ENCODE data around the gene AGAP1.

AGAP1 gene

DNA sequence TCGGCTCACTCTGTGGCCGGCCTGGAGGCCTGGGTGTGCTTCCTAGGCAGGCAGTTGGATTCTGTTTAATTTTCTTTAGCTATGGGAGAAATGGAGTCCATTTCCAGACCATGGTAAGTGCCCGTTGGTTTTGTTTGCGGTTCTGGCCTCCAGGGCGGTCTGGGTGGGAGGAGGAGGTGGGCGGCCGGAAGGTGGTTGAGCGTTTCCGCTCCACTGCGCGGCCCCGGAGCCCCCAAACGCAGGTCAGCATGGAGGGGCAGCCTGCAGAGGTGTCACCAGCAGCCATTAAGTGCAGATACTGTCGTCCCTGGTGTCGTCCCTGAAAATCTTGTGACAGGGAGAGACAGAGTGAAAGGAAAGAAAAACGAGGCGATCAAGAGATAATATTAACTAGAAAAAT, 370.5 kb downstream of the AGAP1 start:
- Histone ChIP-seq H3K9ac (ENCODE audit: low read length) (no peak overlapping the region), H3K27ac (ENCODE audit: low read depth, low read length) (no peak overlapping the region), H3K36me3 (ENCODE audit: control insufficient read depth, insufficient read depth, low read length) (no peaks in the 10 kb centered on the region), H3K4me1 (ENCODE audit: control insufficient read depth, insufficient read depth, low read length) (peaks cover 16% of the 10 kb centered on the region), H3K9me3 (ENCODE audit: control insufficient read depth, insufficient read depth, low read depth, low read length) (no peaks in the 10 kb centered on the region), H3K27me3 (ENCODE audit: control insufficient read depth, insufficient read depth, low read length) (no peaks in the 10 kb centered on the region), H3K4me3 (ENCODE audit: low read depth, low read length) (no peak overlapping the region)

DNA sequence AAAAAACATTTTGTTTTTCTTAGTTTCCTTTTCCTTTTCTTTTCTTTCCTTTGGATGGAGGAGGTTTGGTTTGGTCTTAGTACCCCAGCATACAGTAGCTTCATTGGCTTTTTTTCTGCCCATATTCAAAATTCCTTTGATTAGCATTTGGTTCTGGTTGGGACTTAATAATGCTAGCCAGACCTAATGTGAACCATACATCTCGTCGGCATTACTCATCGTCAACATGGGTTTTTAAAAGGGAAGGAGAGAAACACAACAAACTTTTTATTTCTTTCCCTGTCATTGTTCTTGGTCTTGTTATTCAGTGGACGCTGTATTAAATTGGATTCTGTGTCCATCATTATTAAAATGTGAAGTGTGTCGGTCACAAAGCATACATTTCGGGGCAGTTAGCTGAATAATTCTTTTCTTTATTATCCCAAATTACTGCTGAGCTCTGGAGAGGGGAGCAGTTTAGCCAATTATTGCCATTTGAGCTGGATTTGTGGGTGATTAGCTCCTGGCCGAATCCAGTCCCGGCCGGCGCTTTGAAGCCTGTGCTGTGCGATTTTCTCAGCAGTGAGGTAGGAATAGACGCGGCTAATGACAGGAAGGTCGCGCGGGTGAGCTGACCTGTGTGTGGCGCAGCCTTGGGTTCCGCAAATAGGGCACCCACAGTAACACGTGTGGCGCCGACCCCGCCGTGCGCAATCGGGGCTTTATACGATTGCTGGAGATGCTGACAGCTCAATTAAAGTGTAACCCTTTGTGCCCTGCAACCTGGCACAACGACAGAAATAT, 371.1 kb downstream of the AGAP1 start:
- Histone ChIP-seq H3K9me3 (ENCODE audit: control insufficient read depth, insufficient read depth, low read depth, low read length) (peaks cover 4% of the 10 kb centered on the region), H3K36me3 (ENCODE audit: control insufficient read depth, insufficient read depth, low read length) (no peaks in the 10 kb centered on the region), H3K4me3 (ENCODE audit: low read depth, low read length) (no peak overlapping the region)

DNA sequence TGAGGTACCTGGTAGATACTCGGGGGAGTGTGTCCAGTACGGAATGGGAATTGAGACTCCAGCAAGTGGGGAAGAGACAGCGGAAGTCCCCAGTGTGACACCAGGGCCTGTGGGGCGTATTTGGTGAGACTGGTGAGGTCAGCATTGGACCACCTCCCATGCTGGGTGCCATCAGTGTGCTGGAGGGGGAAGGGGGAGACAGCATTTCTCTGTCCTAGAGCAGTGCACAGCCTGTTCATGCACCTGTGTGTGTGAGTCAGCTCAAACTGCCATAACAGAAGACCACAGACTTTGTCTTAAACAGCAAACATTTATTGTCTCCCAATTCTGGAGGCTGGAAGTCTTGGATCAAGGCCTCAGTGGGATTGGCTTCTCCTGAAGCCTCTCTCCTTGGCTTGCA, 372.5 kb downstream of the AGAP1 start:
- Histone ChIP-seq H3K27ac (ENCODE audit: low read depth, low read length) (no peak overlapping the region), H3K27me3 (ENCODE audit: control insufficient read depth, insufficient read depth, low read length) (no peaks in the 10 kb centered on the region), H3K4me3 (ENCODE audit: low read depth, low read length) (no peak overlapping the region), H3K9me3 (ENCODE audit: control insufficient read depth, insufficient read depth, low read depth, low read length) (peaks cover 13% of the 10 kb centered on the region), H3K36me3 (ENCODE audit: control insufficient read depth, insufficient read depth, low read length) (no peaks in the 10 kb centered on the region), H3K4me1 (ENCODE audit: control insufficient read depth, insufficient read depth, low read length) (peaks cover 16% of the 10 kb centered on the region), H3K9ac (ENCODE audit: low read length) (no peak overlapping the region)

More for the DNA sequence above, 371.1 kb downstream of the AGAP1 start:
- Histone ChIP-seq H3K4me1 (ENCODE audit: control insufficient read depth, insufficient read depth, low read length) (peaks cover 16% of the 10 kb centered on the region), H3K27ac (ENCODE audit: low read depth, low read length) (no peak overlapping the region), H3K9ac (ENCODE audit: low read length) (no peak overlapping the region), H3K27me3 (ENCODE audit: control insufficient read depth, insufficient read depth, low read length) (no peaks in the 10 kb centered on the region)

DNA sequence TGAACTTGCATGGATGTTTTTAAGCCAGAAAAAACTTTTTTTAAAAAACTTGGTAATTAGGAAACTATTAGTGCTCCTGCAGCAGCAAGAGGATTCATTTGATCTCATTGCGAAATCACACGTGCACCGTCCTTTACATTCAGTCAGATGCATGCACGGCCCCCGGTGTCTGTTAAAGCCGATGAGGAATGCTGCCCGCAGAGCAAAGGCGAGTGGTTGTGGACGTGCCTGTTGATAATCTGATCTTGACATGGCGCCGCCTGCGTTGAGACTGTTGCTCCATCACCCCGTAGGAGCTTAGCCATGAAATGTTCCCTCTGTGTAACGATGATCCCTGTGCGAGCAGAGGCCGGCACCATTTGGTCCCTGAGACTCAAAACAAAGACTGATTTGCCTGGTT, 374.4 kb downstream of the AGAP1 start:
- H3K9me3 ChIP-seq (ENCODE audit: control insufficient read depth, insufficient read depth, low read depth, low read length): peaks cover 13% of the 10 kb centered on the region
- no peak overlapping the region for H3K27ac ChIP-seq (ENCODE audit: low read depth, low read length)
- H3K4me1 ChIP-seq (ENCODE audit: control insufficient read depth, insufficient read depth, low read length): peaks cover 16% of the 10 kb centered on the region
- no peak overlapping the region for H3K4me3 ChIP-seq (ENCODE audit: low read depth, low read length)
- H3K36me3 ChIP-seq (ENCODE audit: control insufficient read depth, insufficient read depth, low read length): no peaks in the 10 kb centered on the region
- no peak overlapping the region for H3K9ac ChIP-seq (ENCODE audit: low read length)
- no peaks in the 10 kb centered on the region for H3K27me3 ChIP-seq (ENCODE audit: control insufficient read depth, insufficient read depth, low read length)

DNA sequence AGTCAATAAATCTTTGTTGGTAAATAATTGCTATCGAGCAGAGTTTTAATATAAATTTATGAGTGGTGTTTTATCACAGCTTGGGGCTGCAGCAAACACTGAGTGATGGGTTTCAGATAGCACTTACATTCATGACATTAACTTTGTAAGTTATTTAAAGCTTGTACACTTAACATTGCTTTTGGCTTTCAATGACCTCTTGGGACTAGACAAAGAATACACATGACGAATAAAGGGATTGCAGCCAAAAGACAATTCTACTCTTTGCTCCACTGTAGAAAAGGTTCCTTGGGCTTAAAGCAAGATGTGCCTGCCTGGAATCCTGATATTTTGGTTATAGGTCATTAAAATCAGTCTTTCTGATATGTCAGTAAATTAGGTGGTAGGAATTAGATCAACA, 374.8 kb downstream of the AGAP1 start:
- Histone ChIP-seq H3K4me3 (ENCODE audit: low read depth, low read length) (no peak overlapping the region), H3K9ac (ENCODE audit: low read length) (no peak overlapping the region), H3K27me3 (ENCODE audit: control insufficient read depth, insufficient read depth, low read length) (no peaks in the 10 kb centered on the region), H3K36me3 (ENCODE audit: control insufficient read depth, insufficient read depth, low read length) (no peaks in the 10 kb centered on the region), H3K9me3 (ENCODE audit: control insufficient read depth, insufficient read depth, low read depth, low read length) (peaks cover 13% of the 10 kb centered on the region), H3K27ac (ENCODE audit: low read depth, low read length) (no peak overlapping the region), H3K4me1 (ENCODE audit: control insufficient read depth, insufficient read depth, low read length) (peaks cover 16% of the 10 kb centered on the region)

DNA sequence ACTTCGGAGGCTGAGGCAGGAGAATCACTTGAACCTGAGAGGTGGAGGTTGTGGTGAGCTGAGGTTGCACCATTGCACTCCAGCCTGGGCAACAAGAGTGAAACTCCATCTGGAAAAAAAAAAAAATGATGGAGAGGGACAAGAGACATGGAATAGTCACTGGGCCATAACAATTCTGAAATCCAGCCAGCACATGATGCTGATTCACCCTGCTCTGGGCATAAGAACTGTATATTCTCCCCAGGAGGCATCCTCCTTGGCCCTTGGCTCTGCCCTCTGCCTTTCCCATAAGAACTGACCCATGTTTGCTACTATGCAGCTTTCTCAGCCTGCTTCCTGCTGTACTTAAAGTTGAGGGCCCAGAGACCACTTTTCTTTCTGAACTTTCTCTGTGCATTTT, 376.7 kb downstream of the AGAP1 start:
- no peak overlapping the region for H3K9ac ChIP-seq (ENCODE audit: low read length)
- H3K36me3 ChIP-seq (ENCODE audit: control insufficient read depth, insufficient read depth, low read length): no peaks in the 10 kb centered on the region
- H3K4me1 ChIP-seq (ENCODE audit: control insufficient read depth, insufficient read depth, low read length): peaks cover 4% of the 10 kb centered on the region; the same call in 1 of the 2 replicates
- no peak overlapping the region for H3K27ac ChIP-seq (ENCODE audit: low read depth, low read length)
- H3K4me3 ChIP-seq (ENCODE audit: low read depth, low read length): no peak overlapping the region
- no peaks in the 10 kb centered on the region for H3K27me3 ChIP-seq (ENCODE audit: control insufficient read depth, insufficient read depth, low read length)
- peaks cover 13% of the 10 kb centered on the region for H3K9me3 ChIP-seq (ENCODE audit: control insufficient read depth, insufficient read depth, low read depth, low read length)

DNA sequence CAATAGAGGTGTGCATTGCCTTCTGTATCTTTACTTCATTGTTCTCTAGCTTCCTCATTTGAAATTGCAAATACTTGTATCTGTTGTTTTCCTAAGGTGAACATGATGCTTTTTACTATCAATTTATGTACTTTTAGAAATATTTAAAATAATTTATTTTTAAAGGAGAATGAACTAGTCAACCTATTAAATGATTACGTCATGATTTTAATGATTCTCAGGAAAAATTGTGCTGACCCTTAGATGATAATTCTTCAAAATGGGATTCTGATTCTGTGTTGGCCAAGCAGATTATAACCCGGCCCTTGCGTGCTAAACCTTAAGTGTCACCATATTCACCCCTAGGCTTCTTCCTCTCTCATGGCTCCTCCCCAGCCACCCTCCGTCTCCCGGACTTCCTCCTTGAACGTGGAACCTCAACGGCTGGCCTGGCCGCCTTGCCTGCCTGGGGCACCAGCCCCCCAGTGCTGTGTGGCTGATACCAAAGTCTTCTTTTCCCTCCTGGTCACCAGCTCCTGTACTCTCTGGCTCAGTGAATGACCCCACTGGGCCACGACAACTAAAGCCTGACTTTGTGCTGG, 382.3 kb downstream of the AGAP1 start:
- no peaks in the 10 kb centered on the region for H3K9me3 ChIP-seq (ENCODE audit: control insufficient read depth, insufficient read depth, low read depth, low read length)
- no peaks in the 10 kb centered on the region for H3K4me1 ChIP-seq (ENCODE audit: control insufficient read depth, insufficient read depth, low read length)
- H3K4me3 ChIP-seq (ENCODE audit: low read depth, low read length): no peak overlapping the region
- no peaks in the 10 kb centered on the region for H3K36me3 ChIP-seq (ENCODE audit: control insufficient read depth, insufficient read depth, low read length)
- H3K27ac ChIP-seq (ENCODE audit: low read depth, low read length): no peak overlapping the region
- no peak overlapping the region for H3K9ac ChIP-seq (ENCODE audit: low read length)
- H3K27me3 ChIP-seq (ENCODE audit: control insufficient read depth, insufficient read depth, low read length): no peaks in the 10 kb centered on the region

DNA sequence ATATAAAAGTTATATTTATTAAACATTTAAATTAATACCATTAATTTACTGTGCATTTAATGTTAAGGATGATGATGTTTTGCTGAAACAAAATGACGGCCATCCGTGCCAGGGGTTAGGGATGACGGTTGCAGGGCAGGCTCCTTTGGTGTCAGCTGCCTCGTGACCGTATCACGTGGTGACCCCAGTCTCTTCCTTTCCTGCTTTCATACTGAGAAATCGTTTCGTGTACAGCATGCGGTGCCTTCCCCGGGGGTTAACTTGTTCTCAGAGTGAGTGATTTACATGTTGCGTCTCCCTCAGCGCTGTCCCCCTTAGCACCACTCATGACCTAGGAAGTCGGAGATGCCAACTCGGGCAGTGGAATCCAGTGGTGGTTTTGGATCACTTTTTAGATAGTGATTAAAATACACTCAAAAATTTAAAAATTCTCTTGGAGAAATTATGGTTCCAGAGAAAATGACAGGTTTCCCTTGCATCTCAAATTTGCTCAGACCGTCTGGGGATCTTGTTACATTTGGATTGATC, 383.5 kb downstream of the AGAP1 start:
- Histone ChIP-seq H3K4me3 (ENCODE audit: low read depth, low read length) (no peak overlapping the region), H3K4me1 (ENCODE audit: control insufficient read depth, insufficient read depth, low read length) (no peaks in the 10 kb centered on the region), H3K27me3 (ENCODE audit: control insufficient read depth, insufficient read depth, low read length) (no peaks in the 10 kb centered on the region), H3K9ac (ENCODE audit: low read length) (no peak overlapping the region), H3K36me3 (ENCODE audit: control insufficient read depth, insufficient read depth, low read length) (no peaks in the 10 kb centered on the region), H3K9me3 (ENCODE audit: control insufficient read depth, insufficient read depth, low read depth, low read length) (no peaks in the 10 kb centered on the region), H3K27ac (ENCODE audit: low read depth, low read length) (no peak overlapping the region)

DNA sequence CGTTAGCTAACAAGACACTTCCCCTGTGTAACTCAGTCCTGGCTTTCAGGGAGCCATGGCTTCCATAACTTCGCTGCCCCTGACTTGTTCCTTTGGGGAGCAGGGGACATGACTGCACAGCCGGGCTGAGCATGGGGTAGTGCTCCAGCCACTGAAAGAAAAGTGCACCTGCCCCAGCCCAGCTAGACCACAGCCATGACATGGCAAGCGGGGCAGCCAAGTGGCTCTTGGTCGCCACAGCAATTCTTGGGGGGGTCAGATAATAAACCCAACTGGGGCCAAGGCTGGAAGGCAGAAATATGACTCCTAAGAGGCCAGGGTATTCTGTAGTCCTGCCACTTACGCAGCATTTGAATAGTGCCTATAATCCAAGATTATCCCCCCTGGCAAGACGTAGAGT, 385.3 kb downstream of the AGAP1 start:
- Histone ChIP-seq H3K9ac (ENCODE audit: low read length) (no peak overlapping the region), H3K27ac (ENCODE audit: low read depth, low read length) (no peak overlapping the region), H3K27me3 (ENCODE audit: control insufficient read depth, insufficient read depth, low read length) (no peaks in the 10 kb centered on the region), H3K4me3 (ENCODE audit: low read depth, low read length) (no peak overlapping the region), H3K36me3 (ENCODE audit: control insufficient read depth, insufficient read depth, low read length) (no peaks in the 10 kb centered on the region), H3K9me3 (ENCODE audit: control insufficient read depth, insufficient read depth, low read depth, low read length) (no peaks in the 10 kb centered on the region), H3K4me1 (ENCODE audit: control insufficient read depth, insufficient read depth, low read length) (no peaks in the 10 kb centered on the region)

DNA sequence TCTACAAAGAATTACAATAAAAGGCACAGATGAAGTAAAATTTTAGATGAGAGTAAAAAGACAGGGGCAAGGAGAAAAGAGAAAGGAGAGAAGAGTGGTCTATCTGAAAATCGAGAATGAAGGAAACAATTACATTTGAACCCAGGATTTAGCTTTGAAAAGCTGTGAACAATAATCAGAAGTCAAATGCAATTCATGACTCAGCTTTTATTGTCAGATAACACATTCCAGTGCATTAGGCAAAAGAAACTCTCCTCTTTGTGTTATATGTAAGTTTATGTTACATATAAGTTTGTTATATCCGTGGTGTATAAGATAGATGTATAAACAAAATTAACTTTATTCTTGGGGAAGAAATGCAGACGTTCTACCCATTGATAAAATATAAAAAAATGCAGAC, 389.8 kb downstream of the AGAP1 start:
- no peak overlapping the region for H3K9ac ChIP-seq (ENCODE audit: low read length)
- no peak overlapping the region for H3K27ac ChIP-seq (ENCODE audit: low read depth, low read length)
- no peaks in the 10 kb centered on the region for H3K27me3 ChIP-seq (ENCODE audit: control insufficient read depth, insufficient read depth, low read length)
- no peaks in the 10 kb centered on the region for H3K4me1 ChIP-seq (ENCODE audit: control insufficient read depth, insufficient read depth, low read length)
- no peak overlapping the region for H3K4me3 ChIP-seq (ENCODE audit: low read depth, low read length)
- H3K36me3 ChIP-seq (ENCODE audit: control insufficient read depth, insufficient read depth, low read length): no peaks in the 10 kb centered on the region
- no peaks in the 10 kb centered on the region for H3K9me3 ChIP-seq (ENCODE audit: control insufficient read depth, insufficient read depth, low read depth, low read length)

DNA sequence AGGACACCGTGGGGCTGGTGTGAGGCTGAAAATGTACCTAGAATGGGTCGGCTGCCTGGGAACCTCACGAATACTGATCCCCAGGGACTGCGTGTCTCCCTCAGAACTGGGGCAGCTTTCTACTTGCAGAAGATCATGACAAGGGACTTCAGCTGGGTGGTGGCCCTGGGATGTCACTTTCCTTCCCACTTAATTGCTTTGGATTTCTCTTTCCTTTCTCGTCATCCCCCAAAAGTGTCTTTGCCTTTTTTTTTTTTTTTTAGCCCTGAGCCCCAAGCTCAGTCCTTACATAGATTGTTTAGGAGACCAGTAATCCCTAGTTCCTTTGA, 395.4 kb downstream of the AGAP1 start:
- no peak overlapping the region for H3K4me3 ChIP-seq (ENCODE audit: low read depth, low read length)
- no peak overlapping the region for H3K27ac ChIP-seq (ENCODE audit: low read depth, low read length)
- no peak overlapping the region for H3K9ac ChIP-seq (ENCODE audit: low read length)
- H3K36me3 ChIP-seq (ENCODE audit: control insufficient read depth, insufficient read depth, low read length): peaks cover 7% of the 10 kb centered on the region
- H3K4me1 ChIP-seq (ENCODE audit: control insufficient read depth, insufficient read depth, low read length): no peaks in the 10 kb centered on the region
- no peaks in the 10 kb centered on the region for H3K27me3 ChIP-seq (ENCODE audit: control insufficient read depth, insufficient read depth, low read length)
- no peaks in the 10 kb centered on the region for H3K9me3 ChIP-seq (ENCODE audit: control insufficient read depth, insufficient read depth, low read depth, low read length)

Measured in HUES6 (cell line).